ENCODE results near the gene NUTF2.

The NUTF2 gene

DNA sequence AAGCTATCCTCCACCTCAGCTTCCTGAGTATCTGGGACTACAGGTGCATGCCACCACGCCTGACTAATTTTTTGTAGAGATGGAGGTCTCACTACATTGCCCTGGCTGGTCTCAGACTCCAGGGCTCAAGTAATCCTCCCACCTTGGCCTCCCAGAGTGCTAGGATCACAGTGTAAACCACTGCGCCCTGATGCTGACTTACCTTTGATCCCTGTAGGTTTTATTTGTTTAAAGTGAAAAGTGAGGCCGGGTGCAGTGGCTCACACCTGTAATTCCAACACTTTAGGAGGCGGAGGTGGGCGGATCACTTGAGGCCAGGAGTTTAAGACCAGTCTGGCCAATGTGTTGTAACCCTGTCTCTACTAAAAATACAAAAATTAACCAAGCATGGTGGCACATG is 55.0 kb downstream of the NUTF2 start:
- H2AK5ac ChIP-seq (ENCODE audit: low read length) = no peak overlapping the region
- no peaks in the 10 kb centered on the region for H3K36me3 ChIP-seq (ENCODE audit: control insufficient read depth, insufficient read depth, low read length)
- H2BK5ac ChIP-seq (ENCODE audit: low read length) = no peak overlapping the region
- H3K79me2 ChIP-seq (ENCODE audit: control insufficient read depth, insufficient read depth, low read length) = peaks cover 9% of the 10 kb centered on the region
- H3K27me3 ChIP-seq (ENCODE audit: insufficient read depth, low read length, poor library complexity) = no peaks in the 10 kb centered on the region
- no peak overlapping the region for H3K4me3 ChIP-seq (ENCODE audit: low read length)
- WGBS (ENCODE audit: extremely low coverage, insufficient coverage, low lambda C conversion rate) = no CpG with 5 or more reads among the region's 5 CpGs
- no peak overlapping the region for H4K8ac ChIP-seq (ENCODE audit: low read depth, low read length)
- no peak overlapping the region for H3K4ac ChIP-seq (ENCODE audit: low read depth, low read length)
- H2BK15ac ChIP-seq (replicated peaks; ENCODE audit: low read depth) = no peak overlapping the region
- H3K27ac ChIP-seq (ENCODE audit: low read depth, low read length) = no peak overlapping the region
- H3K56ac ChIP-seq (ENCODE audit: low read length) = no peak overlapping the region
- no peak overlapping the region for H2BK120ac ChIP-seq (ENCODE audit: low read depth, low read length)
- no peak overlapping the region for H3K9ac ChIP-seq (ENCODE audit: low read length)
- no peak overlapping the region for H4K5ac ChIP-seq (ENCODE audit: low read length)
- no peak overlapping the region for H3K4me2 ChIP-seq (ENCODE audit: low read length)
- DNase-seq = no peak
- no peak overlapping the region for H3K18ac ChIP-seq (ENCODE audit: low read length)
- H3K4me1 ChIP-seq (ENCODE audit: control insufficient read depth, low read depth, low read length) = no peaks in the 10 kb centered on the region
- H3K23ac ChIP-seq (ENCODE audit: low read length) = no peak overlapping the region
- H3K79me1 ChIP-seq (ENCODE audit: low read length) = peaks cover 10% of the 10 kb centered on the region

GRCh38 chr16:67902831-67903230 is 56.1 kb downstream of the NUTF2 start:
- no peak overlapping the region for H3K4me3 ChIP-seq (ENCODE audit: low read length)
- no peak overlapping the region for H3K4ac ChIP-seq (ENCODE audit: low read depth, low read length)
- no peak overlapping the region for H4K5ac ChIP-seq (ENCODE audit: low read length)
- no peak overlapping the region for H3K18ac ChIP-seq (ENCODE audit: low read length)
- WGBS (ENCODE audit: extremely low coverage, insufficient coverage, low lambda C conversion rate) = no CpG with 5 or more reads among the region's 4 CpGs
- H3K36me3 ChIP-seq (ENCODE audit: control insufficient read depth, insufficient read depth, low read length) = no peaks in the 10 kb centered on the region
- H3K4me1 ChIP-seq (ENCODE audit: control insufficient read depth, low read depth, low read length) = no peaks in the 10 kb centered on the region
- H3K27ac ChIP-seq (ENCODE audit: low read depth, low read length) = no peak overlapping the region
- no peaks in the 10 kb centered on the region for H3K27me3 ChIP-seq (ENCODE audit: insufficient read depth, low read length, poor library complexity)
- H3K9ac ChIP-seq (ENCODE audit: low read length) = no peak overlapping the region
- H2BK5ac ChIP-seq (ENCODE audit: low read length) = no peak overlapping the region
- no peak overlapping the region for H2AK5ac ChIP-seq (ENCODE audit: low read length)
- H3K56ac ChIP-seq (ENCODE audit: low read length) = no peak overlapping the region
- H3K79me1 ChIP-seq (ENCODE audit: low read length) = peaks cover 4% of the 10 kb centered on the region
- H2BK120ac ChIP-seq (ENCODE audit: low read depth, low read length) = no peak overlapping the region
- no peak overlapping the region for H4K8ac ChIP-seq (ENCODE audit: low read depth, low read length)
- H3K4me2 ChIP-seq (ENCODE audit: low read length) = no peak overlapping the region
- no peak overlapping the region for H3K23ac ChIP-seq (ENCODE audit: low read length)
- peaks cover 4% of the 10 kb centered on the region for H3K79me2 ChIP-seq (ENCODE audit: control insufficient read depth, insufficient read depth, low read length)
- no peak for DNase-seq
- H2BK15ac ChIP-seq (replicated peaks; ENCODE audit: low read depth) = no peak overlapping the region

DNA sequence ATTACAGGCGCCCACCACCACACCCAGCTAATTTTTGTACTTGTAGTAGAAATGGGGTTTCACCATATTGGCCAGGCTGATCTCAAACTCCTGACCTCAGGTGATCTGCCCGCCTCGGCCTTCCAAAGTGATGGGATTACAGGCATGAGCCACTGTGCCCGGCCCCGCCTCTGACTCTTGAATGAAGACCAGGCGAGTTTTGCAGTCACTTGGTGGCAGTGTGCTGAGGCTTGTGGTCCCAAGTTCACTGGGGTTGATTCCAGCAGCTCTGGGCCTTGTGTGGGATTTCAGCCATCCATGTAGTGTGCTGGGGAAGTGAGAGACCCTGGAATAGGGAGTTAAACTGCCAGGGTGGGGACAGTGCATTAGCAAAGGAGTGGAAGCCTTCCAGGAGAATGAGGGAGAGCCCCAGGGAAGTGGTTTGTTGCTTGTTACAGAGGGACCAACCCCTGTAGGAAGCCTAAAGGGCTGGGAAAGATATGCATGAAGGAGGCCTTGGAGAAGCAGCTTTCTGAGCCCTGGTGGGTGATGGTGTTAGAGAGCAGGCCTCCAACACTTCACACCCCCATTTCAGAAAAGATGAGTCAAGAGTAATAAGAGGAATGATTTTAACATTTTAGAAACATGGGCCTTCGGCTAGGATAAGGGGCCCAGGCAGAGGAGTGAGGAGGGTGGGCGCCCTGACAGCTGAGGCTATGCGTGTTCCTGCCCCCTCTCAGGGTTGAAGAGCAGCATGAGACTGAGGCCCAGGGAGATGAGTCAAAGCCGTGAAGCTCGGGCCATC is 60.9 kb downstream of the NUTF2 start:
- H2BK5ac ChIP-seq (ENCODE audit: low read length) = no peak overlapping the region
- H3K4me1 ChIP-seq (ENCODE audit: control insufficient read depth, low read depth, low read length) = no peaks in the 10 kb centered on the region
- H3K27ac ChIP-seq (ENCODE audit: low read depth, low read length) = no peak overlapping the region
- H2AK5ac ChIP-seq (ENCODE audit: low read length) = no peak overlapping the region
- no peaks in the 10 kb centered on the region for H3K27me3 ChIP-seq (ENCODE audit: insufficient read depth, low read length, poor library complexity)
- H3K79me2 ChIP-seq (ENCODE audit: control insufficient read depth, insufficient read depth, low read length) = peaks cover 2% of the 10 kb centered on the region
- peaks cover 3% of the 10 kb centered on the region for H3K79me1 ChIP-seq (ENCODE audit: low read length)
- WGBS (ENCODE audit: extremely low coverage, insufficient coverage, low lambda C conversion rate) = no CpG with 5 or more reads among the region's 11 CpGs
- H3K4me2 ChIP-seq (ENCODE audit: low read length) = no peak overlapping the region
- H3K18ac ChIP-seq (ENCODE audit: low read length) = no peak overlapping the region
- H3K36me3 ChIP-seq (ENCODE audit: control insufficient read depth, insufficient read depth, low read length) = peaks cover 5% of the 10 kb centered on the region
- no peak overlapping the region for H3K9ac ChIP-seq (ENCODE audit: low read length)
- no peak overlapping the region for H3K4me3 ChIP-seq (ENCODE audit: low read length)
- H3K4ac ChIP-seq (ENCODE audit: low read depth, low read length) = no peak overlapping the region
- H2BK120ac ChIP-seq (ENCODE audit: low read depth, low read length) = no peak overlapping the region
- H3K56ac ChIP-seq (ENCODE audit: low read length) = peak overlapping the region; percentile 56
- H2BK15ac ChIP-seq (replicated peaks; ENCODE audit: low read depth) = no peak overlapping the region
- H3K23ac ChIP-seq (ENCODE audit: low read length) = no peak overlapping the region
- no peak for DNase-seq
- no peak overlapping the region for H4K8ac ChIP-seq (ENCODE audit: low read depth, low read length)
- no peak overlapping the region for H4K5ac ChIP-seq (ENCODE audit: low read length)

- Histone ChIP-seq H3K23ac (ENCODE audit: low read length) (no peak overlapping the region), H4K5ac (ENCODE audit: low read length) (no peak overlapping the region), H3K79me1 (ENCODE audit: low read length) (peaks cover 2% of the 10 kb centered on the region), H4K8ac (ENCODE audit: low read depth, low read length) (no peak overlapping the region), H3K56ac (ENCODE audit: low read length) (no peak overlapping the region), H3K36me3 (ENCODE audit: control insufficient read depth, insufficient read depth, low read length) (peaks cover 5% of the 10 kb centered on the region), H3K9ac (ENCODE audit: low read length) (no peak overlapping the region), H3K4me2 (ENCODE audit: low read length) (no peak overlapping the region), H3K18ac (ENCODE audit: low read length) (no peak overlapping the region), H2BK15ac (replicated peaks; ENCODE audit: low read depth) (no peak overlapping the region), H2BK120ac (ENCODE audit: low read depth, low read length) (no peak overlapping the region), H3K4ac (ENCODE audit: low read depth, low read length) (no peak overlapping the region), H2BK5ac (ENCODE audit: low read length) (no peak overlapping the region), H2AK5ac (ENCODE audit: low read length) (no peak overlapping the region), H3K4me3 (ENCODE audit: low read length) (no peak overlapping the region), H3K27ac (ENCODE audit: low read depth, low read length) (no peak overlapping the region), H3K27me3 (ENCODE audit: insufficient read depth, low read length, poor library complexity) (no peaks in the 10 kb centered on the region), H3K4me1 (ENCODE audit: control insufficient read depth, low read depth, low read length) (no peaks in the 10 kb centered on the region), H3K79me2 (ENCODE audit: control insufficient read depth, insufficient read depth, low read length) (no peaks in the 10 kb centered on the region)
- no CpG with 5 or more reads among the region's 36 CpGs for whole genome bisulfite sequencing (ENCODE audit: extremely low coverage, insufficient coverage, low lambda C conversion rate)
- no peak for DNase-seq
Observed at GRCh38 chr16:67909056-67909742, 62.5 kb downstream of the NUTF2 start.

DNA sequence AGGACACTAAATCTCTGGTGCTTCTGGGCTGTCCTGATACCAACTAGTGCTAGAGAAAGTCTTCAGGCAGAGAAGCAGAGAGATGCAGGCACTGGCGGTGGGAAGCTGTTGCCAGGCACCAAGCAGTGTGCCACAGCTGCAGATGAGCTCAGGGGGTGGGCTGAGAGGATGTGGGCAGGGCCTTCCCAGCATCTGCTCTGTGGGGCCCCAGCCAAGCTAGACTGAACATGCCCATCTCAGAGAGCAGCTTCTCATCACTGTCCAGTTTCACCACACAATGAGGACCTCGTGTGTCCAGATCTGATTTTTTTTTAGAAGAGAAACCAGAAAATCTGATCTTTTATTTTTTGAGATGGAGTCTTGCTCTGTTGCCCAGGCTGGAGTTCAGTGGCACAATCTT is 63.4 kb downstream of the NUTF2 start:
- Histone ChIP-seq H2AK5ac (ENCODE audit: low read length) (no peak overlapping the region), H3K27me3 (ENCODE audit: insufficient read depth, low read length, poor library complexity) (no peaks in the 10 kb centered on the region), H3K36me3 (ENCODE audit: control insufficient read depth, insufficient read depth, low read length) (peaks cover 5% of the 10 kb centered on the region), H3K4me3 (ENCODE audit: low read length) (no peak overlapping the region), H3K9ac (ENCODE audit: low read length) (no peak overlapping the region), H3K4me1 (ENCODE audit: control insufficient read depth, low read depth, low read length) (peaks cover 6% of the 10 kb centered on the region), H3K79me1 (ENCODE audit: low read length) (peaks cover 2% of the 10 kb centered on the region), H4K5ac (ENCODE audit: low read length) (no peak overlapping the region), H4K8ac (ENCODE audit: low read depth, low read length) (no peak overlapping the region), H2BK15ac (replicated peaks; ENCODE audit: low read depth) (no peak overlapping the region), H3K79me2 (ENCODE audit: control insufficient read depth, insufficient read depth, low read length) (no peaks in the 10 kb centered on the region), H2BK5ac (ENCODE audit: low read length) (no peak overlapping the region), H2BK120ac (ENCODE audit: low read depth, low read length) (no peak overlapping the region), H3K4ac (ENCODE audit: low read depth, low read length) (no peak overlapping the region), H3K18ac (ENCODE audit: low read length) (no peak overlapping the region), H3K4me2 (ENCODE audit: low read length) (no peak overlapping the region), H3K23ac (ENCODE audit: low read length) (no peak overlapping the region), H3K56ac (ENCODE audit: low read length) (no peak overlapping the region), H3K27ac (ENCODE audit: low read depth, low read length) (no peak overlapping the region)
- no CpG with 5 or more reads among the region's 2 CpGs for WGBS (ENCODE audit: extremely low coverage, insufficient coverage, low lambda C conversion rate)
- no peak for DNase-seq
